Suprapubic skin (tissue), 3 donors: ENCODE results near the gene FLNB.

Experiments used
- CTCF ChIP-seq, 2 donors: fragments of 200-600 bp in 1 of 2; fragments of 450-650 bp in 1 of 2; sonication (generic) in 1 of 2; IDR thresholded peaks; one replicate each; pipeline ENCODE4 v1.5.1; 2016 to 2019; ENCODE audit warnings: antibody characterized with exemption in 2 of 2, mild to moderate bottlenecking in 1 of 2, moderate library complexity in 1 of 2
- EP300 ChIP-seq: sonication (generic); formaldehyde crosslinking; IDR thresholded peaks from one replicate; pipeline ENCODE4 v1.6.1; 2017; ENCODE audit warnings: antibody characterized with exemption

GRCh38 chr3:57982561-57983243, 25.5 kb upstream of the FLNB start:
- no peak for TF ChIP-seq CTCF (IDR thresholded peaks at IDR 0.05)
- TF ChIP-seq EP300, result no peak
